Gastrocnemius medialis (tissue), 4 donors: Measurements from ENCODE around the gene PLXNB1.

ENCODE experiments used
- POLR2A ChIP-seq, 2 donors: fragments of 450-650 bp; IDR thresholded peaks; one replicate each; pipeline ENCODE4 v1.6.1; 2017; ENCODE audit warnings: antibody characterized with exemption in 2 of 2, mild to moderate bottlenecking in 2 of 2, moderate library complexity in 2 of 2
- TF ChIP-seq, protein P1 (sequence below), 5 experiments: fragments of 450-650 bp in 3 of 5; fragments of 200-600 bp in 2 of 5; sonication (generic) in 2 of 5; IDR thresholded peaks in 4 of 5; conservative IDR thresholded peaks in 1 of 5; 1 replicate in 4 of 5; 2 replicates in 1 of 5; pipeline ENCODE4 v1.5.1; 2016 to 2019; ENCODE audit warnings: antibody characterized with exemption in 5 of 5, mild to moderate bottlenecking in 3 of 5, moderate library complexity in 3 of 5

DNA sequence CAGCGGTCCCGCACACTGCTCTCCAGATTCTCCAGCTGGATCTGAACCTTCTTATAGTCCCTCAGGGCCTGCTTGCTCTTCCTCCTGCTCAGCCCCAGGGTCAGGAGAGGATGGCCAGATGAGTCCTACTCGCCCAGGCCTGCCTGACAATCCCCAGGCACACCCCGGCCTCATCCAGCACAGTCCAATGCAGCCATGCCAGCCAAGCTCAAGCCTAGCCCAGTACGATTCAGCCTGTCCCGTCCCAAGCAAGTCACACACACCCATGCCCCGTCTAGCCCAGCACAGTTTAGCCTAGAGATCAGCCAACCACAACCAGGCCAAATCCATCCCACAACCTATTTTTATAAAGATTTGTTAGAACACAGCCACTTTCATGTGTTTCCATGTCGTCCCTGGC lies 16.8 kb downstream of the PLXNB1 start:
- TF ChIP-seq, protein P1, sequence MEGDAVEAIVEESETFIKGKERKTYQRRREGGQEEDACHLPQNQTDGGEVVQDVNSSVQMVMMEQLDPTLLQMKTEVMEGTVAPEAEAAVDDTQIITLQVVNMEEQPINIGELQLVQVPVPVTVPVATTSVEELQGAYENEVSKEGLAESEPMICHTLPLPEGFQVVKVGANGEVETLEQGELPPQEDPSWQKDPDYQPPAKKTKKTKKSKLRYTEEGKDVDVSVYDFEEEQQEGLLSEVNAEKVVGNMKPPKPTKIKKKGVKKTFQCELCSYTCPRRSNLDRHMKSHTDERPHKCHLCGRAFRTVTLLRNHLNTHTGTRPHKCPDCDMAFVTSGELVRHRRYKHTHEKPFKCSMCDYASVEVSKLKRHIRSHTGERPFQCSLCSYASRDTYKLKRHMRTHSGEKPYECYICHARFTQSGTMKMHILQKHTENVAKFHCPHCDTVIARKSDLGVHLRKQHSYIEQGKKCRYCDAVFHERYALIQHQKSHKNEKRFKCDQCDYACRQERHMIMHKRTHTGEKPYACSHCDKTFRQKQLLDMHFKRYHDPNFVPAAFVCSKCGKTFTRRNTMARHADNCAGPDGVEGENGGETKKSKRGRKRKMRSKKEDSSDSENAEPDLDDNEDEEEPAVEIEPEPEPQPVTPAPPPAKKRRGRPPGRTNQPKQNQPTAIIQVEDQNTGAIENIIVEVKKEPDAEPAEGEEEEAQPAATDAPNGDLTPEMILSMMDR (IDR thresholded peaks at IDR 0.05 in 4 of 5, conservative IDR thresholded peaks at IDR 0.05 in 1 of 5), result no peak
- no peak for TF ChIP-seq POLR2A (IDR thresholded peaks at IDR 0.05)
